ENCODE data around the gene CCL5.

GRCh38 chr17:35846055-35846809 is 33.9 kb downstream of the CCL5 start:
- TF ChIP-seq CTCF (tag by site-specific recombination; IDR thresholded peaks at IDR 0.05) (no peak), MZF1 (tag by site-specific recombination; IDR thresholded peaks at IDR 0.05; ENCODE audit: borderline replicate concordance) (no peak), TCF7L2 (IDR thresholded peaks at IDR 0.05; ENCODE audit: borderline replicate concordance, low read depth, low read length) (no peak), ZNF274 (IDR thresholded peaks at IDR 0.05; ENCODE audit: low read length) (no peak), ZNF274 (tag by site-specific recombination; IDR thresholded peaks at IDR 0.05; ENCODE audit: borderline replicate concordance) (no peak), ZNF292 (tag by site-specific recombination; IDR thresholded peaks at IDR 0.05; ENCODE audit: borderline replicate concordance, low read depth) (no peak), ZBTB8A (tag by site-specific recombination; IDR thresholded peaks at IDR 0.05) (no peak), ZNF530 (tag by site-specific recombination; IDR thresholded peaks at IDR 0.05; ENCODE audit: low read depth) (no peak), REST (tag by site-specific recombination; IDR thresholded peaks at IDR 0.05) (no peak), ZNF785 (tag by site-specific recombination; IDR thresholded peaks at IDR 0.05) (no peak)
